NOMO-1 treated with DMSO at 0.1 percent for 48 hours (cell line): ENCODE results near the gene PCSK9.

ENCODE experiments used
- DNase-seq: peaks from one replicate; lab custom pipeline; 2025; ENCODE audit not compliant: unreplicated experiment; lab: John Stamatoyannopoulos, UW

PCSK9 gene

DNA sequence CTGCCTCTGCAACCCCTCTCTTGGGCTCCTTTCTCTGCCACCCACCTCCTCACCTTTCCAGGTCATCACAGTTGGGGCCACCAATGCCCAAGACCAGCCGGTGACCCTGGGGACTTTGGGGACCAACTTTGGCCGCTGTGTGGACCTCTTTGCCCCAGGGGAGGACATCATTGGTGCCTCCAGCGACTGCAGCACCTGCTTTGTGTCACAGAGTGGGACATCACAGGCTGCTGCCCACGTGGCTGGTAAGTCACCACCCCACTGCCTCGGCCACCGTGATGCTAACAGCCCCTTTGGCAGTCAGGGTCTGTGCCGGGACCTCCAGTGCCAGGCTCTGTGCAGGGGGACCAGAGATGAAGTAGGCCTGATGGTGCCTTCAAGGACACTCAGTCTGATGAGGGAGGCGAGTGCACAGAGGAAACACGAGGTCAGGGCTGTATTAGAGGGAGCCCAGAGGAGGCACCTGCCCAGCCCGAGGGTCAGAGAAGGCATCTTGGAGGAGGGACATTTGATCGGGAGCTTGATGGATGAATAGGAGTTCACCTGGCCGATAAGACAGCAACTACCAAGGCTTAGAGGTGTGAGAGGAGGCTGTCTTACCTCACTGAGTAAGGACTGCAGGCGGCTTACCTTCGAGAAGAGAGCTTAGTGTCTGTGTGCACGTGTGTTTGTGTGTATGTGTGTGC, 18.1 kb downstream of the PCSK9 start:
- no peak for DNase-seq

DNA sequence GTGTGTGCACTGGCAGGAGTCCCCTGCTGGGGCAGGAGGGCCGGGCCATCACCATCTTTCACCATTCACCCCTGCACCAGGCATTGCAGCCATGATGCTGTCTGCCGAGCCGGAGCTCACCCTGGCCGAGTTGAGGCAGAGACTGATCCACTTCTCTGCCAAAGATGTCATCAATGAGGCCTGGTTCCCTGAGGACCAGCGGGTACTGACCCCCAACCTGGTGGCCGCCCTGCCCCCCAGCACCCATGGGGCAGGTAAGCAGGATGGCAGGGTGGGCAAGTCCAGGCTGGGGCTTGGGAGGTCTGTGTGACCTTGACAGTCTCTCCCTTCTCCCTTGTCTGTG, 18.6 kb downstream of the PCSK9 start:
- DNase-seq: no peak

DNA sequence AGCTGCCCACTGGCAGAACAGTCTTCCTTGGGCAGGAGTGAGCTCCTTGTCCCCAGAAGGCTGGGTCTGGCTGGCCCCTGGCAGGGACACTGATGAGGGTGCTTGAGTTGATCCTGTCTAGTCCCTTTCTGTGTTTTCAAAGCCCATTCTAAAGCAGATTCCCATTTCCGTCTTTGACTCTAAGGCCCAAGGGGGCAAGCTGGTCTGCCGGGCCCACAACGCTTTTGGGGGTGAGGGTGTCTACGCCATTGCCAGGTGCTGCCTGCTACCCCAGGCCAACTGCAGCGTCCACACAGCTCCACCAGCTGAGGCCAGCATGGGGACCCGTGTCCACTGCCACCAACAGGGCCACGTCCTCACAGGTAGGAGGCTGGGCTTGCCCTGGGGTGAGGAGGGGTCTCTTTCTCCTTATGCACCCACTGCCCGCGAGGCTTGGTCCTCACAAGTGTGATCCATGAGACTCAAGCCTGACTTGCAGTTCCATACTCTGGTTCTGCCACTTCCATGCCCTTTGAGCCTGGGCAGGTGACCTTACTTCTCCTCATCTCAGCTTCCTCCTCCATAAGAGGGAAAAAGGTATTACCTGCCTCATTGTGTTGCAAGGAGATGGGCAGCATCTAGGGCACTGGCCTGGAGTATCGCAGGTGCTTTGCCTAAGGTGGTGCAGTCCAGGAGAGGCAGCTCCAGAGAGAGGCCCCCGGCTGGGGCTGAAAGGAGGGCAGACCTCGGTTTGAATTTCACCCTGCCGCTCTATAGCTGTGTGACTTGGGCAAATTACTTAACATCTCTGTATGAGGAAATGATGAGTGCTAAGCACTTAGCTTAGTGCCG, 20.2 kb downstream of the PCSK9 start:
- DNase-seq: no peak

DNA sequence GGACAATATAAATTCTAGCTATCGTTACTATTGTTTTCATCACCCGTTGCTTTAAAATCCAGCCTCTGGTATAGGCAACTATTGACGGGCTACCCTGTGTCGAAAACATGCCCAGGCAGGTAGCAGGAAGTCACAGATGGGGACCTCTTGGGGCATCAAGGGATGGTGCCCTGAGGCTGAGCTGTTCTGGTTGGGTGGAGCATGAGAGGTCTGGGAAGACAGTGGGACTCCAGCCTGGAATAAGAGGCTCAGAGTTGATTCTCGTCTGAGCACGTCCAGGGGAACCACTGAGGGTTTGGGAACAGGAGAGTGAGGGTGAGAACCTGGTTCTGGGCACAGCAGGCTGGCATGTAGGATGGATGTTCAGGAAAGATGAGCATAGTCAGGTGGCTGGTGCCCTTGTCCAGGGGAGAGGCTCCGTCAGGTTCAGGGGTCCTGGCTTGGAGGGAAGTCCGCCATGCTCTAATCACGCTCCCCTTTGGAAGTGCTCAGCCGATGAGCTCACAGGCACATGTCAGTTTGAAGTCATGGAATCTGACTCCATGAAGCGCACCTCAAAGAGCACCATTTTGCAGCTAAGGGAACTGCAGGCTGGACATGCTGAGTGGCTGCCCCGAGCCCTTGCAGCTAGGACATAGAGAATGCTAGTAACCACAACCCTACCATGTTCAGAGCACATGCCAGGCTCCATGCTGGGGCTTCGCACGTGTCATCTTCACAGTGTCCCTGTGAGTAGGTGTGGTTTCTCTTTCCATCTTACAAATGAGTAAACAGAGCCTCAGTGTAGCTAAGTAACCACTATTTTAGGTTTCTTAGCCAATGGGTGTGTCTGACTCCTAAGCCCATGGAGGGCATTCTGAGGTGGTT, 21.0 kb downstream of the PCSK9 start:
- DNase-seq: no peak

DNA sequence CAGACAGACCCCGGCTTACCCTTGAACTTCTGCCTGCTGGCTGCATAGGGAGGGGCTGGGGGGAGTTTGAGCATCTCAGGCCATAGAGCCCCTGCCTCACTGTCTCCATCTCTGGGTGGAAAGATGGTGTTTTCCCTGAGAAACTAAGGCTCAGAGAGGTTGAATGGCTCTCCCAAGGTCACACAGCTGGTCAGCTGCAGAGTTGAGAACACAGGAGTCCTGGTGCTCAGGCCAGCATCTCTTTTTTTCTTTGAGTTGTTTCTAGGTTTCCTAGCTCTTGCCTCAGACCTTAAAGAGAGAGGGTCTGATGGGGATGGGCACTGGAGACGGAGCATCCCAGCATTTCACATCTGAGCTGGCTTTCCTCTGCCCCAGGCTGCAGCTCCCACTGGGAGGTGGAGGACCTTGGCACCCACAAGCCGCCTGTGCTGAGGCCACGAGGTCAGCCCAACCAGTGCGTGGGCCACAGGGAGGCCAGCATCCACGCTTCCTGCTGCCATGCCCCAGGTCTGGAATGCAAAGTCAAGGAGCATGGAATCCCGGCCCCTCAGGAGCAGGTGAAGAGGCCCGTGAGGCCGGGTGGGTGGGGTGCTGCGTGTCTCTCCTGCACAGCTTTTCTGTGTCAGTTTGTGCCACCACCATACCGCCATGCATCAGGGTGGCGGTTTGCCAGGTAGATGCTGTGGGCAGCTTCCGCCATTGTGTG, 21.8 kb downstream of the PCSK9 start:
- DNase-seq: no peak

DNA sequence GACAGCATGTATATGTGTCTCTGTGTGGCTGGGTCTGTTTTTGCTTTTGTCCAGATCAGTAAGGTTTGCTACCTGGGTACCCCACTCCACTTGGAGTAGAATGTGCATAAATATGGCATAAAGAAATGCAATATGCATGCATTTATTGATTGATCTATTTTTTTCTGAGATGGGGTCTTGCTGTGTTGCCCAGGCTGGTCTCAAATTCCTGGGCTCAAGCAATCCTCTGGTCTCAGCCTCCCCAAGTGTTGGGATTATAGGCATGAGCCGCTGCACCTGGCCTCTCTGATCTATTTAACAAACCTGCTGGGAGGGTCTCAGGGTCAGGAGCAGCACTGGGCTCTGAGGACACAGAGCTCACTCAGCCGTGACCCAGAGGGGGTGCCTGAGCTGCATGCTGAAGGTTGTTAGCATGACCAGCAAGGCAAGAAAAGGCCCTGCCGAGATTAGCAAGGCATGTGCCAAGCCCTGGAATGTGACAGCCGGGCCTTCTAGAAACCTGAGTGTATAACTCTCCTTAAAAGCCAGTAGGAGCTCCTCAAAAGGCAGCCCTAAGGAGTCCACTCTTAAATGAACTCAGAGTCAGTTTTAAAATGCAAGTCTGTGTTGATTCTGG, 22.5 kb downstream of the PCSK9 start:
- DNase-seq: no peak

DNA sequence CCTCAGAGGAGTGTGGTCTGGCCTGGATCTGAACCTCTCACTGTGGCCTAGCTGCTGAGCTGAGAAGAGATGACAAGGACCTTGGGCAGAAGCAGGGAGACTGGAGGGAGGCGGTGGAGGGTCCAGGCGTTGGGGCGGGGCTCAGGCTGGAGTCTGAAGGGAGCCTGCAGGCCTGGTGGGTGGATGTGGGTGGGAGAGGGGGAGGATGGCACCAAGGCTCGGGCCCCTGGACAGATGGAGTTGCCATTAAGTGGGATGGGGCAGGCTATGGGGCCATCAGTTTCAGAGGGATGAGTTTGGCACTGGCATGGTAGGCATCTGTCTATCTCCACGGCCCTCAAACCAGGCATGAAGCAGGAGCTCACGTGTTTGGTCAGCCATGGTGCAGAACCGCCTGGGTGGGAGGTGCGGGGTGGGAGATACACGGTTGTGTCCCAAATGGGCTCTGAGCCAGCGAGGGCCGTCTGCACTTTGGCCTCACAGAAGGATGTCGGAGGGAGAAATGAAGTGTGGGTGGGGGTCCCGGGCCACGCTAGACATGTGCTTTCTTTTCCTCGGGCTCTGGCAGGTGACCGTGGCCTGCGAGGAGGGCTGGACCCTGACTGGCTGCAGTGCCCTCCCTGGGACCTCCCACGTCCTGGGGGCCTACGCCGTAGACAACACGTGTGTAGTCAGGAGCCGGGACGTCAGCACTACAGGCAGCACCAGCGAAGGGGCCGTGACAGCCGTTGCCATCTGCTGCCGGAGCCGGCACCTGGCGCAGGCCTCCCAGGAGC, 23.6 kb downstream of the PCSK9 start:
- DNase-seq: no peak

DNA sequence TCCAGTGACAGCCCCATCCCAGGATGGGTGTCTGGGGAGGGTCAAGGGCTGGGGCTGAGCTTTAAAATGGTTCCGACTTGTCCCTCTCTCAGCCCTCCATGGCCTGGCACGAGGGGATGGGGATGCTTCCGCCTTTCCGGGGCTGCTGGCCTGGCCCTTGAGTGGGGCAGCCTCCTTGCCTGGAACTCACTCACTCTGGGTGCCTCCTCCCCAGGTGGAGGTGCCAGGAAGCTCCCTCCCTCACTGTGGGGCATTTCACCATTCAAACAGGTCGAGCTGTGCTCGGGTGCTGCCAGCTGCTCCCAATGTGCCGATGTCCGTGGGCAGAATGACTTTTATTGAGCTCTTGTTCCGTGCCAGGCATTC, 24.2 kb downstream of the PCSK9 start:
- no peak for DNase-seq

DNA sequence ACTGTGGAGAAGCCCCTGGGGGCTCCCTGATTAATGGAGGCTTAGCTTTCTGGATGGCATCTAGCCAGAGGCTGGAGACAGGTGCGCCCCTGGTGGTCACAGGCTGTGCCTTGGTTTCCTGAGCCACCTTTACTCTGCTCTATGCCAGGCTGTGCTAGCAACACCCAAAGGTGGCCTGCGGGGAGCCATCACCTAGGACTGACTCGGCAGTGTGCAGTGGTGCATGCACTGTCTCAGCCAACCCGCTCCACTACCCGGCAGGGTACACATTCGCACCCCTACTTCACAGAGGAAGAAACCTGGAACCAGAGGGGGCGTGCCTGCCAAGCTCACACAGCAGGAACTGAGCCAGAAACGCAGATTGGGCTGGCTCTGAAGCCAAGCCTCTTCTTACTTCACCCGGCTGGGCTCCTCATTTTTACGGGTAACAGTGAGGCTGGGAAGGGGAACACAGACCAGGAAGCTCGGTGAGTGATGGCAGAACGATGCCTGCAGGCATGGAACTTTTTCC, 24.8 kb downstream of the PCSK9 start:
- DNase-seq: no peak

DNA sequence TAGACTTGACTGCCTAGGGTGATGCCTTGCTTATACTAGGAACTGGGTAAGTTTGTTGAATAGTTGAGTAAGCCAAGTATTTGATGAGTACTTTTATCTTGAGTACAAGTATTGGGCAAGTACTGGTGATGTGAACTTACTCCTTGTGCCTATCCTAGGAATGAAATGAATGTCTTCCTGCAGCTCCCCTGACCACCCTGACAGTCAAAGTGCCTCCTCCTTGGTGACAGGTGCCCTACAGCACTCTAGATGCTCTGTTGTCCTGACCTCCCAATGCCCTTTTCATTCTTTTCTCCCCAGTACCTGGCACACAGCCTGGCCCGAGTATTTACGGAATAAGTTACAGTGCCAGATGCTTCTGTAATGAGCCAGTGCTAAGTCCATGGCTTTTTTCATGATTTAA, 25.5 kb downstream of the PCSK9 start:
- no peak for DNase-seq

DNA sequence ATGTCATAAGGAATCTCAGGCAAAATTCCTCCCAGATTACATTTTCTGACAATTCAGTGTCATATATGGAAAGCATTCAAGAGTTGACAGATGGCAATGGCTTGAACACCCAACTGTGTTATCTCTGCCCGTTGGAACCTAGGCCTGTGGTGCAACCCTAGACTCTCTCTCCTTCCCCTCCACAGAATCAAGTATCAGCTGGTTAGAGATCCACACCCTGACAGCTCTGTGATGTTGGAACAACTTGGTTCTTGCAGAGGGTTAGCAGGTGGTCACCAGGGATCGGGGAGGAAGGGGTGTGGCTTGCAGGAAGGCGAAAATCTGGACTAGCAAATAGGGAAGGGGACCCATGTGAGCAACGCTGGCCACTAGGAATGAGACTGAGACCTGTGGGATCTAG, 26.3 kb downstream of the PCSK9 start:
- no peak for DNase-seq

DNA sequence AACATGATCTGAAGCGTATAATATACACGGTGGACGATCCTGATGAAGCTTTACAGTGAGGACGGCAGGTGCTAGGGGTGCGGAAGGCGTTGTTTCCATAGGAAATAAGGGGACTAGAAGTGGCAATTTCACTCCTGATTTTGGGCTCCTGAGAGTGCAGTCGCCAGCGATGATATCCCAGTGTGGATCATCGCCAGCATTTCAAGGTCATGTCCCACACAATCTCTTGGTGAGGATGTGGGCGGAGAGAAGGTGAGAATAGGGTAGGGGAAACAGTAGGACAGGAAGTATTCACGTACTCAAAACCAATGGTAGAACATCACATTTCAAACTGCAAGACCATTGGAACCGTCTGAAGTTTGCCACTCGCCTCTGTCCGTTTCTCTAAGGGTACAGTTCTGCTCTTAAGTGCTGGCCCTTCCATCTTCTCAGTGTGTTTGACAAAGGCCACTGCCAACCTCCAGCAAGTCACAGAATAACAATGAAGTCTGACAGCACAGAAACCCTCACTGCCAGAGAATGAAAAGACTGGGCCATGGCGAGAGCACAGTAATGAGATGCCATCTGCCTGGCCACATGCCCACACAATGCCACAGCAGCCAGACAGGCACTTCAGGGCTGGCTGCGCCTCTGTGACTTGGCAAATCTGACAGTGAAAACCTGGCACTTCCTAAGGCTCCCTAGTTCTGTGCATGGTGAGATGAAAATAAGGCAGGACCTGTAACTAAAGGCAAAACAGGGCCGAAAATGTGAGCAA, 27.9 kb downstream of the PCSK9 start:
- DNase-seq: no peak

DNA sequence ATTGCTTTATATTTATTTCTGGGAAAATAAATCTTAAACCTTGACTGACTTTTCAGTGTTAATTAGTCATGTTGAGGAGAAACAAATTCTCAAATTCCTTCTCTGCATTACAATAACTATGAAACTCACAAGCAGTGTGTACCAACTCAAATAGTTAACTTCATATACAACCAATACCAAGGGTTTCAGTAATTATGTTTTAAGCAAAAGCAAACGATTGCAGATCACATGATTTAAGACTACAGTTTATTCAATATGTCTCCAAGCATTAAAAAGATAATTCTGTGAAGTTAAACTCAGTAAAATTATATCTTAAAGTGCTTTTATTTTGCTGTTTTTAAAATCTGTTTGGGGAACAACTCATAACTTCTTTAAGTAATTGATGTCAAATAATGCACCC, 28.6 kb downstream of the PCSK9 start:
- no peak for DNase-seq

DNA sequence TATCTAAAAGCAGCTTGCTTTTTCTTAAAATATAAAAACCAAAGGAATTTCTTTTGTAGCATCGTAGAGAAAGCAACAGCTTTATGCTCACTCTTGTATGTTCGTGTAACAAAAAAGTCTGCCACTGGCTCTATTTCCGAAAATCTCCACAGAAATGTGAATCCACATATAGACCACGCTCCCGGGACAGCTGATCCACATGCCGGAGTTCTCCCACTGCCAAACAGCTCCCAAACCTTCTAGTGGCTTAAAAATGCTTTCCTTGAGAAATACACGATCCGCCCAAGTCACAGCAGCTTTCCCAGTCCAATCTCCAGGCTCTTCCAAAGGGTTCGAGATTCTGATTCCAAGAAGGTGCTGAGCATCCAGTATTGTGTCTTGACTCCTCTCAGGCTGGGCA, 29.3 kb downstream of the PCSK9 start:
- no peak for DNase-seq

DNA sequence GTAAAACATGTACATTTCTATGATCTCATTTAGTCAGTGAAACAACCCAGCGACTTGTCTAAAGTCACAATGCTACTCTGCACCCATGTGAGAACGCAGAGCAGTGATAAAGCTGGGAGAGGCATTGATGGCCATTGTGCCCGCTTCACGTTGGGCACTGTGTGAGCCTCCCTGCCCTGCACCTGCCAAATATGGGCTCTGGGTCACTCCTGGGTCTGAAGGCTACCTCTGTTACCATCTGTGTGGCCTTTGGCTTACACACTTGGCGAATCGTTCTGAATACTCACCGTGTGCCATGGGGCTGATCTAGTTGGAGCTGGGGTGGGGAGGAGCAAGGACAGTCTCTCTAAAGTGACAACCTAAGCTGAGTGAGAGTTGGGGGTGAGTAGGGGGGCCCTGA, 29.9 kb downstream of the PCSK9 start:
- DNase-seq: no peak

DNA sequence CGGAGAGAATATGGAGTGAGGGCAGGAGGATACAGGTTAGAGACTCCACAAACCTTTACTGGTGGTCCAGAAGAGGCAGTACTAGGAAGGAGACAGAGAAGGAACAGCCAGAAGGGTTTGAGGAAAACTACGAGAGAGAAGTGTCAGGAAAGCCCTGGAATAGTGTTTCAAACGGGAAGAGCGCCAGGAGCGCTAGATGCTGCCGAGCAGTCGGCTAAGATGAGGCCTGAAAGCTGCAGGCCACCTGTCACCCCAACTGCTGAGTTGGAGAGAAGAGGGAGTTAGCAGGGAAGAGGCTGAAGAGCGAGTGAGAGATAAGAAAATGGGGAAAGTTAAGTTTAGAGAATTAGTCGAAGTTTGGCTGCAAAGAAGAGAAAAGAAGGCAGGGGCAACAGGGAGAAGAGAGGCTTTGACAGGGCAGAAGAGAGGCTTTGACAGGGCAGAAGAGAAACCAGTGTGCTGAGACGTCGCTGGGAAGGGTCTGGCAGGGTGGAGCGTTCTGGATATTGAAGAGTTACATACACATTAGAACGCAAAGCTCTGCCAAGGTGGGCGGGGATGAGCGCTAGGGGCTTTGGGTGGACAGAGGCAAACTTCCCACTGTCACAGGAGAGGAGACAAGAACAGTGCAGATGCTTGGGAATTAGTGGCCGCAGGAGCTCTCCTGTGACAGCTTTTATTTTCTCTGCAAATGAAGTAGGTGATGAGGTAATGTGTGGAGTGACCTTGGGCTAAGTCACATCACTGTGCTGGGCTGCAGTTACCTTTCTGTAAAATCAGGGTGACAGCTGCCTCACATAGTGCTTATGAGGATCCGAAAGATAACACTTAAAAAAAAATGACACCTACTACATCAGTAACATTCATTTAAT, 31.2 kb downstream of the PCSK9 start:
- no peak for DNase-seq

DNA sequence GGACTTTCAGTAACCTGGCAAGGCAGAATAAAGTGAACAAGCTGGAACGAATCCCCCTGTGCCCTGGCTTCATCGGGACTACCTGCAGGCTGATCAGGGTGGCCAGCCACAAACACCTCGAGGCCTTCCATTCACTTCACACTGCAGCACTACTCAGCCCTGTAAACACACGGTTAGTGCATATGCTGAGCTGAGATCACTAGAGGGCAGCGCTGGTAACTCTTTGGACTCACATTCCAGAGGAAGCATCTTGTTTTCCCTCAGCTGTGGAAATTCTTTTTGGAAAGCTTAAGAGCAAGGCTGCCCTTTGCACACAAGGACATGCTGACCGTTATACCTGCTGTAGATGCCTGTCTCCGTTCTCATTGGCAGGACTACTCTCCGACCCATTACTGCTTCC, 32.1 kb downstream of the PCSK9 start:
- no peak for DNase-seq

DNA sequence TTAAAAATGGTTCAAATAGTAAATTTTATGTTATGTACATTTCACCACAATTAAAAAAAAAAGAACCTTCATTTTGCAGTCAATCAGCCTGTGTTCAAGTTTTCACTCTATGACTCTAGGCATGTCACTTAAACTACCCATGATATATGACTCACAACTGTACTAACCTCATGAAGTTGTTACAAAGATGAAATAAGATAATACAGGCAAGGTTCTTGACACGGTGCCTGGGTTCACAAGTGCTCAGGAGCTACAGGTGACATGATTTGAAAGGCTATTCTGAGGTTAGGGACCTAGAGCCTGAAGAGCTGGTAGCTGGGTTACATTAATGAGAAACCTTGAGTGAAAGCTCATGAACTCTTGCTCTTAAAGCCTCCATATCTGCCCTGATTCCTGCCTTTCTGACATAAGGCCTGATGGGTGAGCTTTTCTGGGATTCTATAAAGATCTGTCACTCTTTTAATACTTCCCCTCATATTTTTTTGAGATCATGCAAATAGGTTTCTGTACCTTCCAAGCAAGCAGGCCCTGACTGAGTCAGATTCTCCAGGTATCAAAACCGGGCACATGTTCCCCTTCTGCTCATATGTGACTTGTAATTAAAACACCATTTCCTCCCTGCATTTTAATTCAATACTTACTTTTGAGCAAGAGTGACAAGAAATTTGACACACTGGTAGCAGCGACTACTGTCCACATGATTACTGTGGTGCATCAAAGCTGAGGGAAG, 34.0 kb downstream of the PCSK9 start:
- no peak for DNase-seq
